RWPE1 (cell line): ENCODE measurements around the gene P4HA3.

Experiments
- CTCF ChIA-PET: fragments of 350-600 bp; sonication (Branson Sonifier 250); formaldehyde crosslinking; extraction: SDS; loops from one replicate; lab custom pipeline; 2021; lab: Yijun Ruan, JAX
- POLR2A ChIA-PET: fragments of 400-600 bp; formaldehyde crosslinking; extraction: SDS; loops from one replicate; lab custom pipeline; 2020; ENCODE audit warnings: antibody characterized with exemption; ENCODE audit not compliant: low non-redundant PET; lab: Yijun Ruan, JAX
- DNase-seq: peaks from one replicate; pipeline ENCODE4 v3.0.0; 2012; ENCODE audit warnings: low spot score
- H3K27ac ChIP-seq: fragments of 450-650 bp; 2 replicates; pipeline ENCODE4 v1.5.1; 2017
- CTCF ChIP-seq: fragments of 450-650 bp; conservative IDR thresholded peaks from 2 replicates; pipeline ENCODE4 v1.5.1; 2017; ENCODE audit warnings: low read depth, mild to moderate bottlenecking

Gene P4HA3

DNA sequence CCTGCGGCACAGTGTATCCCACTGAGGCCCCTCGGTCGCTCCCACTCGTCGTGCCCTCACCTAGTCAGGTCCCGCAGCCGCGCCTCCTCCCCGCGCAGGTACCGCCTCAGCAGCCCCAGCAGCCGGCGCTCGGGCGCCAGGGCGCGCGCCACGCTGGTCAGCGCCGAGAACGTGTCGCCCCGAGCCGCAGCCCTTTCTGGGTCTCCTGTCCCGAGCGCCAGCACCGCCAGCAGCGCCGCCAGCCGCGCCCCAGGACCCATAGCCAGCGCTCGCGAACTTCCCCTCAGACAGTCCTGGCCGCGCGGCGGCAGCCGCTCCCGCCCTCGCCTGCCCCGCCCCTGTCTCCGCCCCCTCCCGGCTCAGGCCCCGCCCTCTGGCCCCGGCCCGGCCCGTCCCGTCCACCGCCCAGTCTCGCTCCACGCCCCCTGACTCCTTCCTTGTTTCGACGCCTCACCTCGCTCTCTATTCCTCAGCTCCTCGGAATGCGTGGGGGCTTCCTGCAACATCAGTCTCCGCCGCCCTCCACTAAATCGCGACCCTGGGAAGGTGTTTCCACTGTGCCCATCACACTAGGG is at the start of gene P4HA3:
P4HA3 (minus strand) TSS at position 289 of the 575 bp plus-strand sequence; CDS start at position 260, 29 bp downstream.
- ChIA-PET POLR2A (no interaction called here), CTCF (no interaction called here)
- peak; percentile 21; the same call in 1 of the 2 replicates for TF ChIP-seq CTCF
- DNase-seq: peak; percentile 74
- H3K27ac ChIP-seq: peak within 1 kb of the TSS; percentile 19; the same call in 1 of the 2 replicates

DNA sequence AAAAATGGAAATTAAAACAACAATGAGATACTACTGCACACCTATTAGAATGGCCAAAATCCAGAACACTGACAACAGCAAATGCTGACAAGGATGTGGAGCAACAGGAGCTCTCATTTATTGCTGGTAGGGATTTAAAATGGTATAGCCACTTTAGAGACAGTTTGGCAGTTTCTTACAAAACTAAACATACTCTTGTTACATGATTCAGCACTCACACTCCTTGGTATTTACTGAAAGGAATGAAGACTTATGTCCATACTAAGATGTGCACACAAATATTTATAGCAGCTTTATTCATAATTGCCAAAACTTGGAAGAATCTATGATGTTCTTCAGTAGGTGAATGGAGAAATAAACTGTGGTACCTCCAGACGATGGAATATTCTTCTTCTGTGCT is 46.0 kb upstream of the P4HA3 start:
- CTCF ChIA-PET: no interaction called here
- POLR2A ChIA-PET: no interaction called here
- no peak for TF ChIP-seq CTCF
- no peak for DNase-seq
- H3K27ac ChIP-seq: no peak overlapping the region

GRCh38 chr11:74355626-74356025 is 44.2 kb upstream of the P4HA3 start:
- ChIA-PET CTCF (interaction anchor here (0.7 kb wide), 1 partner anchor 27 kb away, joined by 3 read pairs; no protein-coding TSS in a partner anchor), POLR2A (no interaction called here)
- no peak overlapping the region for H3K27ac ChIP-seq
- DNase-seq: no peak
- no peak for TF ChIP-seq CTCF

GRCh38 chr11:74354036-74354435 is 42.6 kb upstream of the P4HA3 start:
- no peak overlapping the region for H3K27ac ChIP-seq
- ChIA-PET CTCF (interaction anchor here (0.6 kb wide), 1 partner anchor 13 kb away, joined by 3 read pairs; no protein-coding TSS in a partner anchor), POLR2A (no interaction called here)
- no peak for DNase-seq
- no peak for TF ChIP-seq CTCF

- H3K27ac ChIP-seq: no peak overlapping the region
- DNase-seq: no peak
- CTCF ChIA-PET: no interaction called here
- TF ChIP-seq CTCF: no peak
- POLR2A ChIA-PET: no interaction called here
These were observed 35.9 kb upstream of the P4HA3 start for GRCh38 chr11:74347381-74347780.

GRCh38 chr11:74345420-74345819 is 34.0 kb upstream of the P4HA3 start:
- TF ChIP-seq CTCF: no peak
- ChIA-PET CTCF (no interaction called here), POLR2A (no interaction called here)
- DNase-seq: no peak
- H3K27ac ChIP-seq: no peak overlapping the region
